AG04450 (cell line): ENCODE measurements around the gene DOC2A. TPM values are rescaled to one million over a fixed set of nuclear protein-coding genes. Genes with fewer than 3 reads are reported as not detected.

Source experiments
- CTCF ChIA-PET: fragments of 300-600, 350-600 bp; formaldehyde crosslinking; extraction: SDS; loops from one replicate; lab custom pipeline; 2022; ENCODE audit warnings: antibody characterized with exemption, inconsistent platforms; lab: Charles Lee
- POLR2A ChIA-PET: fragments of 350-600 bp; formaldehyde crosslinking; extraction: SDS; loops from one replicate; lab custom pipeline; 2021; ENCODE audit warnings: antibody characterized with exemption, inconsistent platforms; lab: Yijun Ruan, JAX
- DNase-seq: peaks from one replicate; pipeline ENCODE4 v3.0.0-alpha.2; 2011; ENCODE audit warnings: low read depth, low spot score
- H3K27ac ChIP-seq: one replicate; pipeline ENCODE4 v1.5.1; 2012; ENCODE audit warnings: low read depth, low read length, control low read depth
- H3K27me3 ChIP-seq: one replicate; pipeline ENCODE4 v1.6.0; 2012; ENCODE audit warnings: low read length; ENCODE audit not compliant: control insufficient read depth, insufficient read depth
- H3K4me3 ChIP-seq: 2 replicates; pipeline ENCODE4 v1.5.1; 2011; ENCODE audit warnings: mild to moderate bottlenecking, low read depth, low read length, control low read depth
- H3K9me3 ChIP-seq: 2 replicates; pipeline ENCODE4 v1.5.1; 2012; ENCODE audit warnings: low read length; ENCODE audit not compliant: control insufficient read depth, insufficient read depth
- polyA plus RNA-seq: library from polyadenylated mRNA; depleted of rRNA; stranded (reverse); fragments of >200 nt; gene quantifications from 2 replicates; pipeline ENCODE4 v1.2.3, GENCODE V29; 2011
- TF ChIP-seq, protein P1 (sequence below): IDR thresholded peaks from 2 replicates; pipeline ENCODE4 v1.5.1; 2011; ENCODE audit warnings: low read depth, low read length, control low read depth, inconsistent platforms

Gene DOC2A
- polyA plus RNA-seq, 1 experiment = 0.22 TPM

DNA sequence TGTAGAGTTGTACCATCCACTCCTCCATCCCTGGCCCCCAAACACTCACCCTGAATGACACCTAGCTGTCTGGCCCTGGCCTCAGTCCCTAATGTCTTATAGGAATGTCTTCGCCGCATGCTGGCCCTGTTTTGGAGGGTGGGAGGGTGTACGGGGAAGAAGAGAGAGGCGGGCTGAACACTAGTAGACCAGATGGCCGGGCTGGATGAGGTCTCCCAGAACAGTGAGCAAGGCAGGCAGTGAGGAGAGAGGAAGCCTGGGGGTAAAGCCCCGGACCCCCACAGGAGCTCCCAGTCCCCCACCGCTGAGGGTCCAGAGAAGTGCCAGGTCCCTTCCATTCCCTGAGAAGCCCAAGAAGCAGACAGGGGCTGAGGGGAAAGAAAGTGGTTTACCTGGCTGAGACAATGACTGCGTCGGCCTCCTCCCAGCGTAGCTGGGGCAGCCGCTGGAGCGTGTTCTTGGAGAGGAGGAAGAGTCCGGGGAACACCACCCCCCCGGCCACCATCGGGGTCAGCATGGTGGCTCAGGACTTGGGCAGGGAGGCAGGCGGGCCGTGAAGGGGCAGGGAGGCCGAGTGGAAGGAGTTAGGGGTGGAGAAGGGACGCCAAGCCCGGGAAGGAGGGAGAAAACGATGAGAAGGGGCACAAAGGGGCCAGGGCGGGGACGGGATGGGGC lies 19.3 kb upstream of the DOC2A start:
- CTCF ChIA-PET = no interaction called here

GRCh38 chr16:30028438-30029076 lies 17.7 kb upstream of the DOC2A start:
- no peak for DNase-seq
- CTCF ChIA-PET = interaction anchor here (1.0 kb wide), 1 partner anchor 180 kb away, joined by 3 read pairs; no protein-coding TSS in a partner anchor
- H3K27me3 ChIP-seq = peaks cover 70% of the 10 kb centered on the region
- no peak overlapping the region for H3K4me3 ChIP-seq
- POLR2A ChIA-PET = no interaction called here
- TF ChIP-seq, protein P1, sequence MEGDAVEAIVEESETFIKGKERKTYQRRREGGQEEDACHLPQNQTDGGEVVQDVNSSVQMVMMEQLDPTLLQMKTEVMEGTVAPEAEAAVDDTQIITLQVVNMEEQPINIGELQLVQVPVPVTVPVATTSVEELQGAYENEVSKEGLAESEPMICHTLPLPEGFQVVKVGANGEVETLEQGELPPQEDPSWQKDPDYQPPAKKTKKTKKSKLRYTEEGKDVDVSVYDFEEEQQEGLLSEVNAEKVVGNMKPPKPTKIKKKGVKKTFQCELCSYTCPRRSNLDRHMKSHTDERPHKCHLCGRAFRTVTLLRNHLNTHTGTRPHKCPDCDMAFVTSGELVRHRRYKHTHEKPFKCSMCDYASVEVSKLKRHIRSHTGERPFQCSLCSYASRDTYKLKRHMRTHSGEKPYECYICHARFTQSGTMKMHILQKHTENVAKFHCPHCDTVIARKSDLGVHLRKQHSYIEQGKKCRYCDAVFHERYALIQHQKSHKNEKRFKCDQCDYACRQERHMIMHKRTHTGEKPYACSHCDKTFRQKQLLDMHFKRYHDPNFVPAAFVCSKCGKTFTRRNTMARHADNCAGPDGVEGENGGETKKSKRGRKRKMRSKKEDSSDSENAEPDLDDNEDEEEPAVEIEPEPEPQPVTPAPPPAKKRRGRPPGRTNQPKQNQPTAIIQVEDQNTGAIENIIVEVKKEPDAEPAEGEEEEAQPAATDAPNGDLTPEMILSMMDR = no peak
- no peaks in the 10 kb centered on the region; the same call in 1 of the 2 replicates for H3K9me3 ChIP-seq
- no peak overlapping the region for H3K27ac ChIP-seq

More for the DNA sequence above, 19.3 kb upstream of the DOC2A start:
- H3K27ac ChIP-seq = no peak overlapping the region
- POLR2A ChIA-PET = interaction anchor here (0.6 kb wide), 1 partner anchor 86 kb away, joined by 6 read pairs; no protein-coding TSS in a partner anchor
- H3K27me3 ChIP-seq = peaks cover 64% of the 10 kb centered on the region
- TF ChIP-seq, protein P1 = no peak
- H3K9me3 ChIP-seq = no peaks in the 10 kb centered on the region; the same call in 1 of the 2 replicates
- DNase-seq = no peak
- H3K4me3 ChIP-seq = no peak overlapping the region

DNA sequence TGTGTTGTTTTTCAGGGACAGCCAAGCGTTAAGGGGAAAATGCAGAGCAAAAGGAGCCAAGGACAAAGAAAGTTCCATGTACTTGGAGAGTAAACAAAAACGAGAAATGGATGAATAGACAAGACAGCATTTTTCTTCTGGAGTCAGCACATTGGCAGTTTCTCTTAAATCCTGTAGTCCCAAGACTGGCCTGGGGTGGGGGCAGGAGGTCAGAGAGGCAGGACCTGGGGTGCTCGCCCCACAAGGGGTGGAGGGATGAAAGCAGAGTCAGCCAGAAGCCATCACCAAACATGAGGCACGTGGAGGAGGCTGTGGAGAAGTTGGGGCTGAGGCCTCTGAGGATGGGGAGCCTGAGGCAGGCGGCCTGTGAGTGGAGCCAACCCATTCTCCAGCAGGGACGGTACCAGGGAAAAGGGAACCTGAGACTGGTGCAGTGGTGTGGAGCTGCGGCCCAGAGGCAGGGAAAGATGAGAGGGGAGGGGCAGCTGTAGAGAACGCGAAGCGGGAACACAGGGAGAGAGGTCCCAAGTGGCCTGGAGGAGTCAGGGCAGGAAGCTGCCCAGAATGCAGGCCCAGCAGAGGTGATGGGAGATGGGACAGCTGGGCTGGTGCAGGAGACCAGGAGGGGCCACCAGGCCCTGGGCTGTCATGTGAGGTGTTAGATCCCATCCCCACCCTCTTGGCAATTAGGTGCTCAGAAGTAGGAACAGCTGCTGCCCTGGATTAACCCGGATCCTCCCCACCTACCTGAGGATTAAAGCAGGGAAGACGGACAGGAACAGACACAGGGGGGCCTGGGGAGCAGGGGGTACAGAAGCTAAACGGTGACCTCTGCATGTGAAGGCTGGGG lies 17.0 kb upstream of the DOC2A start:
- CTCF ChIA-PET = interaction anchor here (0.5 to 1.0 kb wide), 2 partner anchors 176 to 180 kb away, joined by 3 to 4 read pairs; no protein-coding TSS in a partner anchor
- POLR2A ChIA-PET = no interaction called here
- Histone ChIP-seq H3K27ac (no peak overlapping the region), H3K4me3 (no peak overlapping the region), H3K9me3 (no peaks in the 10 kb centered on the region; the same call in 1 of the 2 replicates), H3K27me3 (peaks cover 77% of the 10 kb centered on the region)
- no peak for DNase-seq
- TF ChIP-seq, protein P1 = no peak

DNA sequence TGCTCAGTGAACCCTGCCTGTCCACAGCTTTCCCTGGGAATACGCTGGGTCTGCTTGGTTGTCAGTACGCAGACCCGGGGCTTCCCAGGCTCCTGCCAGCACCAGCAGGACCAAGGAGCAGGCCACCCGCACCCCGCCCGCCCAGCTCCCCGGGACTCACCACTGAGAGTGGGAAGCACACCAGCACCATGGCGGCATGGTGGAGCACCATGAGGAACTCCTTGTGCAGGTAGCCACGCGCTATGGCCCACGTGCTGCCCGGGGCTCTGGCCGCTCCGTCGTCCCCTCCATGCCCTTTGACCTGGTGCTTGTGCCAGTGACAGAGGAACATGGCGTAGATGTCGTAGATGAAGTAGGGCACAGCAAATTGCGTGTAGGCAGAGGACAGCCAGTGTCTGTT lies 15.6 kb upstream of the DOC2A start:
- H3K27me3 ChIP-seq = peaks cover 71% of the 10 kb centered on the region
- no peaks in the 10 kb centered on the region; the same call in 1 of the 2 replicates for H3K9me3 ChIP-seq
- TF ChIP-seq, protein P1 = no peak
- POLR2A ChIA-PET = no interaction called here
- no peak overlapping the region for H3K4me3 ChIP-seq
- CTCF ChIA-PET = no interaction called here
- H3K27ac ChIP-seq = no peak overlapping the region
- DNase-seq = no peak
